Upper lobe of left lung (tissue), 6 donors: ENCODE results near the gene REPS1. TPM values are rescaled to one million over a fixed set of nuclear protein-coding genes. Genes with fewer than 3 reads are reported as not detected.
"Not testable (repeated sequence)": the region's sequence is repeated elsewhere in the genome, so short reads cannot be mapped to it uniquely, and the experiment has no call there.

ENCODE experiments used
- ATAC-seq, 2 donors: fragments of 200-7000 bp; cut with Tn5 transposase; one replicate each; pipeline ENCODE4 v1.9.1; 2022; ENCODE audit warnings: mild to moderate bottlenecking in 2 of 2, moderate library complexity in 2 of 2; ENCODE audit not compliant: low FRiP score in 2 of 2
- DNase-seq, 2 donors: peaks; one replicate each; pipeline ENCODE4 v3.0.0-alpha.2; 2019 to 2020
- H3K27ac ChIP-seq, 4 donors: fragments of 200-600 bp; sonication (generic); one replicate each; pipeline ENCODE4 v1.5.1; 2016 to 2019
- H3K27me3 ChIP-seq, 4 donors: fragments of 200-600 bp; sonication (generic); one replicate each; pipeline ENCODE4 v1.5.1; 2017 to 2019
- H3K36me3 ChIP-seq, 4 donors: fragments of 200-600 bp; sonication (generic); one replicate each; pipeline ENCODE4 v1.5.1; 2016 to 2019
- H3K4me1 ChIP-seq, 4 donors: fragments of 200-600 bp; sonication (generic); one replicate each; pipeline ENCODE4 v1.5.1; 2018 to 2019
- H3K4me3 ChIP-seq, 4 donors: fragments of 200-600 bp; sonication (generic); one replicate each; pipeline ENCODE4 v1.5.1; 2017 to 2019; ENCODE audit warnings: mild to moderate bottlenecking in 2 of 4, moderate library complexity in 1 of 4
- H3K9me3 ChIP-seq, 4 donors: fragments of 200-600 bp; sonication (generic); one replicate each; pipeline ENCODE4 v1.5.1; 2018 to 2019
- EP300 ChIP-seq, 4 donors: sonication (generic); formaldehyde crosslinking; IDR thresholded peaks; one replicate each; pipeline ENCODE4 v1.5.1; 2017; ENCODE audit warnings: antibody characterized with exemption in 4 of 4, control low read depth in 2 of 4
- POLR2A ChIP-seq, 4 donors: fragments of 450-650 bp; IDR thresholded peaks; one replicate each; pipeline ENCODE4 v1.5.1; 2016 to 2017; ENCODE audit warnings: antibody characterized with exemption in 4 of 4, mild to moderate bottlenecking in 2 of 4
- POLR2AphosphoS5 ChIP-seq, 2 donors: sonication (generic); formaldehyde crosslinking; IDR thresholded peaks; one replicate each; pipeline ENCODE4 v1.5.1; 2017; ENCODE audit warnings: antibody characterized with exemption in 2 of 2
- WGBS, 2 donors: methylation state at CpG; one replicate each; pipeline ENCODE4 v1.1.5; 2017 to 2018; 5-methylcytosine and 5-hydroxymethylcytosine counted together
- total RNA-seq, 6 donors: library from RNA; depleted of rRNA in 4 of 6; stranded (reverse); fragments of >200 nt in 4 of 6; gene quantifications; one replicate each; pipeline versions ENCODE4 v1.1.0 to v1.2.1, GENCODE V29; 2016 to 2021
- TF ChIP-seq, protein P1 (sequence below), 6 experiments: fragments of 450-650 bp in 4 of 6; fragments of 200-600 bp in 2 of 6; sonication (generic) in 2 of 6; IDR thresholded peaks; one replicate each; pipeline ENCODE4 v1.5.1; 2016 to 2019; ENCODE audit warnings: antibody characterized with exemption in 6 of 6
- donor health status: DM: no; HTN: no; CAD: no; lungs with moderate emphysema.
- donor health status: DM: no; HTN: yes; CAD: no; lungs with severe emphysema.

REPS1 gene
- total RNA-seq, 6 donors from 2014 or later: 30.8 to 90.1 (median 38.6) TPM

GRCh38 chr6:139006477-139006876, 18.4 kb upstream of the REPS1 start:
- WGBS, 2 donors: 94 to 99% methylated on average over 3 of the region's 3 CpGs
- Histone ChIP-seq H3K27me3 (no peaks in the 10 kb centered on the region), H3K4me1 (no peaks in the 10 kb centered on the region), H3K4me3 (no peak overlapping the region), H3K36me3 (no peaks in the 10 kb centered on the region), H3K9me3 (no peaks in the 10 kb centered on the region), H3K27ac (no peak overlapping the region)
- ATAC-seq (no peak), DNase-seq (no peak)
- TF ChIP-seq POLR2A (IDR thresholded peaks at IDR 0.05) (no peak), POLR2AphosphoS5 (IDR thresholded peaks at IDR 0.05) (no peak), EP300 (IDR thresholded peaks at IDR 0.05) (no peak)
- TF ChIP-seq, protein P1, sequence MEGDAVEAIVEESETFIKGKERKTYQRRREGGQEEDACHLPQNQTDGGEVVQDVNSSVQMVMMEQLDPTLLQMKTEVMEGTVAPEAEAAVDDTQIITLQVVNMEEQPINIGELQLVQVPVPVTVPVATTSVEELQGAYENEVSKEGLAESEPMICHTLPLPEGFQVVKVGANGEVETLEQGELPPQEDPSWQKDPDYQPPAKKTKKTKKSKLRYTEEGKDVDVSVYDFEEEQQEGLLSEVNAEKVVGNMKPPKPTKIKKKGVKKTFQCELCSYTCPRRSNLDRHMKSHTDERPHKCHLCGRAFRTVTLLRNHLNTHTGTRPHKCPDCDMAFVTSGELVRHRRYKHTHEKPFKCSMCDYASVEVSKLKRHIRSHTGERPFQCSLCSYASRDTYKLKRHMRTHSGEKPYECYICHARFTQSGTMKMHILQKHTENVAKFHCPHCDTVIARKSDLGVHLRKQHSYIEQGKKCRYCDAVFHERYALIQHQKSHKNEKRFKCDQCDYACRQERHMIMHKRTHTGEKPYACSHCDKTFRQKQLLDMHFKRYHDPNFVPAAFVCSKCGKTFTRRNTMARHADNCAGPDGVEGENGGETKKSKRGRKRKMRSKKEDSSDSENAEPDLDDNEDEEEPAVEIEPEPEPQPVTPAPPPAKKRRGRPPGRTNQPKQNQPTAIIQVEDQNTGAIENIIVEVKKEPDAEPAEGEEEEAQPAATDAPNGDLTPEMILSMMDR (IDR thresholded peaks at IDR 0.05): no peak

DNA sequence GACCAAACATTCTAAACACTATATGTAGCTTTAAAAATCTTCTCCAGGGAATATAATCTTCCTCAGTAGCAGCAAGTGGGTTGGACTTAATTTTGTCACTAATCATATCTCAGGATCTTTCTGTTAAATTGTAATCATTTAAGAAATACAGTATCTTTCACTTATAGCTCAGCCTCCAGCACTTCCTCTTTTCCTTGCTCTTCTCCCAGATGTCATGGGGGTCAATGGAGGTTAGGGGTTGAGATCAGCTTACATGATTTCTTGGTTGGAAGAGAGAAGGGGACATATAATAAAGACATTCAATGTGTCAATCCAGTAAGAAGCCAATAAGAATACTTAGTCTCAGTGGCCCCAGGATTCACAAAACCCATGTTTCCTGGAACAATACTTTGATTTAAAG, 15.7 kb upstream of the REPS1 start:
- H3K27ac ChIP-seq: no peak overlapping the region
- H3K4me3 ChIP-seq: no peak overlapping the region
- no peaks in the 10 kb centered on the region for H3K36me3 ChIP-seq
- TF ChIP-seq EP300 (IDR thresholded peaks at IDR 0.05) (no peak), POLR2A (IDR thresholded peaks at IDR 0.05) (no peak), POLR2AphosphoS5 (IDR thresholded peaks at IDR 0.05) (no peak)
- TF ChIP-seq, protein P1 (IDR thresholded peaks at IDR 0.05): no peak
- ATAC-seq (no peak), DNase-seq (no peak)
- H3K9me3 ChIP-seq: no peaks in the 10 kb centered on the region
- no peaks in the 10 kb centered on the region for H3K4me1 ChIP-seq
- H3K27me3 ChIP-seq: no peaks in the 10 kb centered on the region

- 64 to 72% methylated on average over 4 of the region's 4 CpGs for WGBS, 2 donors
- Histone ChIP-seq H3K27ac (no peak overlapping the region), H3K36me3 (no peaks in the 10 kb centered on the region), H3K4me3 (no peak overlapping the region), H3K9me3 (no peaks in the 10 kb centered on the region), H3K27me3 (no peaks in the 10 kb centered on the region), H3K4me1 (no peaks in the 10 kb centered on the region)
- DNase-seq (no peak), ATAC-seq (no peak)
- TF ChIP-seq POLR2A (IDR thresholded peaks at IDR 0.05) (no peak), POLR2AphosphoS5 (IDR thresholded peaks at IDR 0.05) (no peak), EP300 (IDR thresholded peaks at IDR 0.05) (no peak)
- TF ChIP-seq, protein P1 (IDR thresholded peaks at IDR 0.05): no peak
Measured at GRCh38 chr6:138999949-139000725, 12.1 kb upstream of the REPS1 start.

GRCh38 chr6:138997136-138997535, 9.1 kb upstream of the REPS1 start:
- no peaks in the 10 kb centered on the region for H3K4me1 ChIP-seq
- ATAC-seq (no peak), DNase-seq (no peak)
- no peak overlapping the region for H3K4me3 ChIP-seq
- no peaks in the 10 kb centered on the region for H3K36me3 ChIP-seq
- H3K27me3 ChIP-seq: no peaks in the 10 kb centered on the region
- TF ChIP-seq EP300 (IDR thresholded peaks at IDR 0.05) (no peak), POLR2A (IDR thresholded peaks at IDR 0.05) (no peak), POLR2AphosphoS5 (IDR thresholded peaks at IDR 0.05) (no peak)
- TF ChIP-seq, protein P1 (IDR thresholded peaks at IDR 0.05): no peak
- WGBS, 2 donors: 87 to 91% methylated on average over 5 of the region's 5 CpGs
- no peaks in the 10 kb centered on the region for H3K9me3 ChIP-seq
- H3K27ac ChIP-seq: no peak overlapping the region

DNA sequence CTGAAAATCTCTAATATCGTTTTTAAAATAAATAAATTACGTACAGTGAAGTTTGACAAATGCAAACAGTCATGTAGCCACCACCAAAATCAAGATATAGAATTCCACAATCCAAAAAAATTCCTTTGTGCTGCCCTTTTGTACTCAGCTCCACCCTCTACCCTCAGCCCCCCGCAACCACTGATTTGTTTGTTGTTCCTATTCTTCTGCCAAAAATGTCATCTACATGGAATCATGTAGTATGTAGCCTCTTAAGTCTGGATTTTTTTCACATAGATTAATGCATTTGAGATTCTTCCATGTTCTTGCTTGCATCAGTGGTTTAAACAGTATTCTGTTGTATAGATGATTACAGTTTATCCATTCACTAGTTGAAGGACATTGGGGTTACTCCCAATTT, 8.5 kb upstream of the REPS1 start:
- H3K9me3 ChIP-seq: no peaks in the 10 kb centered on the region
- no peak overlapping the region for H3K4me3 ChIP-seq
- 67 to 77% methylated on average over 3 of the region's 3 CpGs for WGBS, 2 donors
- TF ChIP-seq EP300 (IDR thresholded peaks at IDR 0.05): no peak
- TF ChIP-seq, protein P1 (IDR thresholded peaks at IDR 0.05): no peak
- no peak for TF ChIP-seq POLR2AphosphoS5 (IDR thresholded peaks at IDR 0.05)
- TF ChIP-seq POLR2A (IDR thresholded peaks at IDR 0.05): no peak
- H3K4me1 ChIP-seq: no peaks in the 10 kb centered on the region
- DNase-seq: no peak
- no peak overlapping the region for H3K27ac ChIP-seq
- ATAC-seq: no peak
- H3K36me3 ChIP-seq: no peaks in the 10 kb centered on the region
- no peaks in the 10 kb centered on the region for H3K27me3 ChIP-seq

DNA sequence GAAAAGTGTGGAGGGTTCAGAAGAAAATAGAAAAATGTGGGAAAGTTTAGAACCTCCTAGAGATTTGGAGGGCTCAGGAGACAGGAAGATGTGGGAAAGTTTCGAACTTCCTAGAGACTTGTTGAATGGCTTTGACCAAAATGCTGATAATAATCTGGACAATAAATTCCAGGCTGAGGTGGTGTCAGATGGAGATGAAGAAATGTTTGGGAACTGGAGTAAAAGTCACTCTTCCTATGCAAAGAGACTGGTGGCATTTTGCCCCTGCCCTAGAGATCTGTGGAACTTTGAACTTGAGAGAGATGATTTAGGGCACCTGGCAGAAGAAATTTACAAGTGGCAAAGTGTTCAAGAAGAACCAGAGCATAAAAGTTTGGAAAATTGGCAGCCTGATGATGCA, 5.4 kb upstream of the REPS1 start:
- H3K36me3 ChIP-seq, H3K9me3 ChIP-seq, H3K4me1 ChIP-seq, H3K27ac ChIP-seq, DNase-seq, H3K4me3 ChIP-seq, ATAC-seq, H3K27me3 ChIP-seq: not testable (repeated sequence)
- WGBS, 2 donors: 85 to 95% methylated on average over 1 of the region's 1 CpG

DNA sequence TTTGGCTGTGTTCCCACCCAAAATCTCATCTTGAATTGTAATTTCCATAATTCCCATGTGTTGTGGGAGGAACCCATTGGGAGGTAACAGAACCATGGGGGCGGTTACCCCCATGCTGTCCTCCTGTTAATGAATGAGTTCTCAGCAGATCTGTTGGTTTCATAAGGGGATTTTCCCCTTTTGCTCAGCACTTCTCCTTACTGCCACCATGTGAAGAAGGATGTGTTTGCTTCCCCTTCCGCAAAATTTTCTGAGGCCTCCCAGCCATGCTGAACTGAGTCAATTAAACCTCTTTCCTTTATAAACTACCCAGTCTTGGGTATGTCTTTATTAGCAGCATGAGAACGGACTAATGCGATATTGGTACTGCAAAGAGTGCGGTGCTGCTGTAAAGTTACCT, 4.9 kb upstream of the REPS1 start:
- not testable (repeated sequence) for H3K27me3 ChIP-seq, ATAC-seq, H3K4me3 ChIP-seq, H3K36me3 ChIP-seq, DNase-seq, H3K27ac ChIP-seq, H3K9me3 ChIP-seq
- WGBS, 2 donors: 90 to 93% methylated on average over 5 of the region's 5 CpGs
- H3K4me1 ChIP-seq: peaks cover 6 to 12% (median 9%) of the 10 kb centered on the region in 4 donors
